Activated CD4-positive, alpha-beta T cell treated with anti-CD3 and anti-CD28 coated beads, Interleukin-2, Interleukin-4, amounts not matched to agents 100 ng/mL and 50 ng/mL, durations not matched to agents 16 hours and 8 hours (primary cell): ENCODE measurements around the gene CES4A.
"Not testable (repeated sequence)": the region's sequence is repeated elsewhere in the genome, so short reads cannot be mapped to it uniquely, and the experiment has no call there.

ENCODE experiments used
- DNase-seq: peaks from one replicate; pipeline ENCODE4 v3.0.0-alpha.2; 2020; ENCODE audit warnings: low spot score

The CES4A gene

GRCh38 chr16:66991545-66992077, 3.2 kb downstream of the CES4A start:
- DNase-seq: no peak

GRCh38 chr16:66993558-66993957, 5.2 kb downstream of the CES4A start:
- not testable (repeated sequence) for DNase-seq

- DNase-seq: no peak
These were observed 8.1 kb downstream of the CES4A start for GRCh38 chr16:66996324-66996982.

DNA sequence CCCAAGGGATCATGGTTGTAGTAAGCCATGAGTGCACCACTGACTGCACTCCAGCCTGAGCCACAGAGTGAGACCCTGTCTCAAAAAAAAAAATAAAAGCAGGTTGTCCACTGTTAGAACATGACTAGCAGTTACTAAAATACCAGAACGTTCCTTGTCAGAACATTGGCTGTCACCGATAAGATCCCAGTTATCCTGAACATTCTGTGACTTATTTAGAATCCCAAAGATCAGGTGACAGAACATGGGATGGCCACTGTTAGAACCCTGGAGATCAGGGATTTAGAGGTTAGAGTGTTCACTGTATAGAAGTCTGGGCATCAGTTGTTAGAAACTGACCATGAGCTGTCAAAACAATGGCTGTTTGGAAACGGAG, 8.6 kb downstream of the CES4A start:
- DNase-seq: no peak

GRCh38 chr16:67000384-67001351, 12.3 kb downstream of the CES4A start:
- DNase-seq: peak; percentile 48

DNA sequence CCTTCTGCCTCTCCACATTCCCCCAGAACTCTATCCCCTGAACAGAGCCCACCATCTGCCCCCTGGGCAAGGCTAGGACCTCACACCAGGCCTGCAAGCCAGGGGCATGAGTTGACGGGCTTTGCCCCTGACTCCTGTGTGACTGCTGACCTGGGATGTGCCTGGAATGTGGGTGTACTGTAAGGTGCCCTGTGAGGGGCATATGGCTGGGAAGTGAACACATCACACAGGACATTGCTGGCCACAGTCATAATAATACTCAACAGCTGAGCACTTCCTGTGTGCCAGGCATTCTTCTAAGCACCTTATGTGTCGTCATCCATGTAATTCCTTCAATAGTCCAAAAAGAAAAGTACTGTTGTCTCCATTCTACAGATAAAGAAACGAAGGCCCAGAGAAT, 13.3 kb downstream of the CES4A start:
- no peak for DNase-seq

DNA sequence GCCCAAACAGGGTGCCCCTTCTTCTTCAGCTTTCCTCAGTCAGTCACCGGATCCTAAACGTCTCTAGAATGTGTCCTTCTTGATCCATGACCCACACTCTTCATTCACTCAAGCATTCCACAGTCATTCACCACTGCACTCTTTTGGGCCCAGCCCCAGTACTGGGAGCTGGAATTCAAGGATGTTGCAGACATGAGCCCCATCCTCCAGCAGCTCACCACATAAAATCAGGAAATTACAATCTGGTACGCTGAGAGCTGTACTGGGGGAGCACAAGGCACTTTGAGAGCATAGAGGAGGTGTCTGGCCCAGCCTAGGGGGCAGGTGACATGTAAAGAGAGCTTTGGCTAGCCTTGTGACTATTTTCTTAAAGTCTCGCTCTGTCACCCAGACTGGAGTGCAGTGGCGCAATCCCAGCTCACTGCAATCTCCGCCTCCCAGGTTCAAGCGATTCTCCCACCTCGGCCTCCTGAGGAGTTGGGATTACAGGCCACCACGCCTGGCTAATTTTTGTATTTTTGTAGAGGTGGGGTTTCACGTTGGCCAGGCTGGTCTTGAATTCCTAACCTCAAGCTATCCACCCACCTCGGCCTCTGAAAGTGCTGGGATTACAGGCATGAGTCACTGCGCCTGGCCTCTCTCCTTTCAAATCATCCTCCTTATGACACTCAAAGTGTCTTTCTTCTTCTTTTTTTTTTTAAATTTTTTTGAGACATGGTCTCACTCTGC, 18.7 kb downstream of the CES4A start:
- DNase-seq: no peak

GRCh38 chr16:67009158-67009557, 20.8 kb downstream of the CES4A start:
- DNase-seq: no peak

- no peak for DNase-seq
These were observed 22.9 kb downstream of the CES4A start for GRCh38 chr16:67011274-67011673.

DNA sequence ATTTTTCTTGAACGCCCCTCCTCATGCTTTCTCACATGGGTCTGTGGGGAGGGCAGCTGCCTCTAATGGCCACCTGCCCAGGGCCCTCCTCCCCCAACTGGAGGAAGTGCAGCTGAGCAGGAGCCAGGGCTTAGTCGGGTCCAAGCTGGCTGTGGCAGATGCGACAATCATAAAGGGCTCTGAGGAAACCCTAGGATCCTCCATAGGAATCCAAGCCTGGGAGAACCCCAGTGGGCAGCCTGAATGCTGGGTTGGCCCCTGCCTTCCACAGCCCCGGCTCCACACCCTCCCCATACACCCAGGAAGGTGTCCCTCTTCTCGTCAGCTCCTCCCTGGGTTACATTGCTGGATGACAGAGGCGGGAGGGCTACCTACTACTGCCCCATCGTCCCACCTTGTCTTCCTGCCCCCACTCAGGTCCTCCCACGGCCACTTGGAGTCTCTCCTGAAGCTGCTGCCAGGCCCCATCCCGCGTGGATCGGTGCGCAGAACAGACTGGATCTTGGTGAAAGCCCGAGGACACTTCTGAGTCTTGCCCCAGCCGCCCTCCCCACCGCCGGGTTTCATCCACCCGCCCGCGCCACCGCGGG, 24.9 kb downstream of the CES4A start:
- DNase-seq: no peak

- peak; percentile 78 for DNase-seq
These were observed 25.6 kb downstream of the CES4A start for GRCh38 chr16:67013823-67014633.

GRCh38 chr16:67014634-67015312, 26.4 kb downstream of the CES4A start:
- no peak for DNase-seq

GRCh38 chr16:67015313-67015731, 26.9 kb downstream of the CES4A start:
- no peak for DNase-seq

DNA sequence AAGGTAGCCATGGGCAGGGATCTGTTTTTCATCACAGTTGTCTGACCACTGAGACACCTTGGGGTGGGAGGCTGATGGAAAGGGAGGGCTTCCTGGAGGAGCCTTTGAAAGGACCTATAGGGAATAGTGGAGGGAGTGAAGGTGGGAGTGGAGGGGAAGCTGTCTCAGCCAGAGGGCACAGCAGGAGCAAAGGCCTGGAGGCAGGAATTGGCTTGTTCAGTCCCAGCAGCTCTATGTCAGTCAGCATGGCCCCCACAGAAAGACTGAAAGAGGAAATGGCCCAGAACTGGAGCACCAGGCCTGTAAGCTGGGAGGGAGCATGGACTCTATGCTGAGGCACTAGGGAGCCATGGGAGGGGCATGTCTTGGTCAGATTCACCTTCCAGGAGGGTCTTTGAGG, 27.8 kb downstream of the CES4A start:
- no peak for DNase-seq

DNA sequence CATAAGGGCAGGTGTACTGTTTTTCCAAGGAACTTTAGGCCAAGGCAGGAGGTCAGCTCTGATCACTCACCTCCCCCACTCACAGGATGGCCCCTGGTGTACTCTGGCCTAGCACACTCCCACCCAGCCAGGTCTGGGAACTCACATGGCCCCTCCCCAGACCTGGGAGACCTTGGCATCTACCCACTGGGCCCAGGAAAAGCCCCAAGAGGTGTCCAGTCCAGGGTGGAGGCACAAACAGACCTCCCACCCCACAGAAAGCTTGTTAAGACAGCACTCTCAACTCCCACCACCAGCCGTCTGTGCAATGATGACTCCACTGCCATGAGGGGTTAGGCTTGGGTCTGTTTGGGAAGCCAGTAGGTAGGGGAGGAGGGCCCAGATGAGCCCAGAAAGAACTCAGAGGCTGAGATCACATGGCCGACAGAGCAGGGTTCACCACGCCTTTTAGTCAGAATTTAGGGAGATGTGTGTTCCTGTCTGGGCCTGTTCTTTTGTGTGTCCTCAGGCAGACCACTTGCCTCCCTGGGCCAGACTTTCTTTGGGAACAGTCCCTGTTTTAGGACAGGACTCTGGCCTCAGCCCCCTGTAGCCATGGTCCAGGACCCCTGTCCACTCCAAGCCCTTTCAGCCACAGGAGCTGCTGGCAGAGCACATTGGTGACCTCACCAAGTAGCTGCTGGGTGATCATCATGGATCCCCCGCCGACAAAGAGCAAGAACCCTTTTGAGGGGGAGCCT, 28.5 kb downstream of the CES4A start:
- DNase-seq: no peak

- no peak for DNase-seq
These were observed 29.0 kb downstream of the CES4A start for GRCh38 chr16:67017421-67017750.

GRCh38 chr16:67017810-67018488, 29.6 kb downstream of the CES4A start:
- peak; percentile 95 for DNase-seq

GRCh38 chr16:67019171-67019570, 30.8 kb downstream of the CES4A start:
- DNase-seq: no peak

DNA sequence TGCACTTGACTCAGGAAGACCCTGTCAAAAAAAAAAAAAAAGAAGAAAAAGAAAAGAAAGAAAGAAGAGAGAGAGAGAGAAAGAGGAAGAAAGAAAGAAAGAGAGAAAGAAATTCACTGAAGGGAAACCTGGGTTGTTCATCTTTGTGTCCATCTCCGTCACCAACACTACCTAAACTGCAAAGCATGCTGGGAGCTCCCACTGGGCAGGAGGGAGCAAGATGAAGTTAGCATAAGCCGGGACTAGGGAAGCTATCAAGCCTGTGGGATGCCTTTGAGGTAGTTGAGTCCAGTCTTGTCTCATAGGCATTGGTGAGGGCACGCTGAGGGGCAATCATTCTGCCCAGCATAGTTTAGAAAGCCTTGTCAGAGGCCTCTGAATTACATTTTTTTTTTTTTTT, 32.9 kb downstream of the CES4A start:
- DNase-seq: no peak
